CD4-positive, alpha-beta T cell (primary cell): ENCODE measurements around the gene MAPK4. TPM values are rescaled to one million over a fixed set of nuclear protein-coding genes. Genes with fewer than 3 reads are reported as not detected.

Experiments used
- ATAC-seq: fragments of 200-7000 bp; cut with Tn5 transposase; one replicate; pipeline ENCODE4 v1.10.0; 2022; ENCODE audit warnings: mild to moderate bottlenecking; ENCODE audit not compliant: poor library complexity
- CTCF ChIA-PET: fragments of 350-600 bp; sonication (Branson Sonifier 250); formaldehyde crosslinking; loops from one replicate; lab custom pipeline; 2021; ENCODE audit warnings: antibody characterized with exemption, inconsistent platforms; lab: Charles Lee
- POLR2A ChIA-PET: fragments of 350-600 bp; sonication (Branson Sonifier 250); formaldehyde crosslinking; loops from one replicate; lab custom pipeline; 2021; ENCODE audit warnings: antibody characterized with exemption, inconsistent platforms; lab: Charles Lee
- DNase-seq, 14 experiments: peaks; one replicate each; pipeline ENCODE4 v3.0.0-alpha.2; 2013 to 2020; ENCODE audit warnings: mixed read lengths in 2 of 14
- H3K27ac ChIP-seq, 2 donors: one replicate each; pipeline versions ENCODE4 v1.5.1 to v1.7.0; 2013; ENCODE audit warnings: low read length in 2 of 2, low read depth in 1 of 2, mild to moderate bottlenecking in 1 of 2
- H3K27me3 ChIP-seq, 2 experiments: 1 replicate in 1 of 2; 2 replicates in 1 of 2; pipeline versions ENCODE4 v1.6.1 to v1.7.0; 2013; ENCODE audit warnings: low read length in 2 of 2, control low read depth in 1 of 2, mild to moderate bottlenecking in 1 of 2, moderate library complexity in 1 of 2; ENCODE audit not compliant: insufficient read depth in 2 of 2, control insufficient read depth in 1 of 2
- H3K36me3 ChIP-seq: one replicate; pipeline ENCODE4 v1.6.1; 2013; ENCODE audit warnings: low read length, control low read depth; ENCODE audit not compliant: insufficient read depth
- H3K4me1 ChIP-seq: one replicate; pipeline ENCODE4 v1.6.1; 2013; ENCODE audit warnings: low read length, control low read depth; ENCODE audit not compliant: insufficient read depth
- H3K4me3 ChIP-seq: one replicate; pipeline ENCODE4 v1.5.1; 2013; ENCODE audit warnings: mild to moderate bottlenecking, low read length, moderate library complexity
- H3K9me3 ChIP-seq, 2 experiments: 1 replicate in 1 of 2; 2 replicates in 1 of 2; pipeline versions ENCODE4 v1.6.1 to v1.7.0; 2013; ENCODE audit warnings: low read length in 2 of 2, mild to moderate bottlenecking in 2 of 2, control low read depth in 1 of 2, moderate library complexity in 1 of 2; ENCODE audit not compliant: control insufficient read depth in 1 of 2, insufficient read depth in 1 of 2
- H3K27ac Mint-ChIP-seq: one replicate; pipeline ENCODE4 v1.8.0; 2020; ENCODE audit warnings: mixed read lengths
- H3K27me3 Mint-ChIP-seq: one replicate; pipeline ENCODE4 v1.8.0; 2021; ENCODE audit warnings: mixed read lengths
- H3K36me3 Mint-ChIP-seq: one replicate; pipeline ENCODE4 v1.8.0; 2021; ENCODE audit warnings: low read depth, mixed read lengths
- H3K4me1 Mint-ChIP-seq: one replicate; pipeline ENCODE4 v1.8.0; 2021; ENCODE audit warnings: low read depth, mixed read lengths
- H3K4me3 Mint-ChIP-seq: one replicate; pipeline ENCODE4 v1.8.0; 2020; ENCODE audit warnings: mild to moderate bottlenecking, mixed read lengths
- H3K9me3 Mint-ChIP-seq: one replicate; pipeline ENCODE4 v1.8.0; 2020; ENCODE audit warnings: mixed read lengths
- intact Hi-C, 2 experiments: fragments of 100-400 bp; cut with DNase I in 1 of 2; cut with micrococcal nuclease in 1 of 2; formaldehyde crosslinking; loops; one replicate each; pipeline versions ENCODE4 v1.15.1 to v1.9.0; 2023 to 2025; cut with DNase I, micrococcal nuclease
- total RNA-seq, 174 experiments: library from RNA in 2 of 174; stranded (reverse) in 2 of 174; gene quantifications; one replicate each; pipeline ENCODE4 v1.2.3 and lab custom pipeline; 2021 to 2026
- TF ChIP-seq, protein P1 (sequence below): fragments of 200-600 bp; IDR thresholded peaks from one replicate; pipeline ENCODE4 v1.8.0; 2022; ENCODE audit warnings: antibody characterized with exemption, mild to moderate bottlenecking

Gene MAPK4
- total RNA-seq, 2 experiments from 2014 or later, result not detected

- peaks cover 4% of the 10 kb centered on the region for H3K9me3 Mint-ChIP-seq
- CTCF ChIA-PET, result no interaction called here
Observed at GRCh38 chr18:50582500-50582899, 22.6 kb downstream of the MAPK4 start.

GRCh38 chr18:50586710-50587109, 26.8 kb downstream of the MAPK4 start:
- no peaks in the 10 kb centered on the region for H3K36me3 Mint-ChIP-seq
- H3K4me3 Mint-ChIP-seq, result no peak overlapping the region
- H3K36me3 ChIP-seq, result no peaks in the 10 kb centered on the region
- ChIA-PET POLR2A (no interaction called here), CTCF (no interaction called here)
- H3K4me1 Mint-ChIP-seq, result no peaks in the 10 kb centered on the region
- H3K4me1 ChIP-seq, result no peaks in the 10 kb centered on the region
- peaks cover 4% of the 10 kb centered on the region for H3K9me3 Mint-ChIP-seq
- no peak overlapping the region for H3K4me3 ChIP-seq
- TF ChIP-seq, protein P1, sequence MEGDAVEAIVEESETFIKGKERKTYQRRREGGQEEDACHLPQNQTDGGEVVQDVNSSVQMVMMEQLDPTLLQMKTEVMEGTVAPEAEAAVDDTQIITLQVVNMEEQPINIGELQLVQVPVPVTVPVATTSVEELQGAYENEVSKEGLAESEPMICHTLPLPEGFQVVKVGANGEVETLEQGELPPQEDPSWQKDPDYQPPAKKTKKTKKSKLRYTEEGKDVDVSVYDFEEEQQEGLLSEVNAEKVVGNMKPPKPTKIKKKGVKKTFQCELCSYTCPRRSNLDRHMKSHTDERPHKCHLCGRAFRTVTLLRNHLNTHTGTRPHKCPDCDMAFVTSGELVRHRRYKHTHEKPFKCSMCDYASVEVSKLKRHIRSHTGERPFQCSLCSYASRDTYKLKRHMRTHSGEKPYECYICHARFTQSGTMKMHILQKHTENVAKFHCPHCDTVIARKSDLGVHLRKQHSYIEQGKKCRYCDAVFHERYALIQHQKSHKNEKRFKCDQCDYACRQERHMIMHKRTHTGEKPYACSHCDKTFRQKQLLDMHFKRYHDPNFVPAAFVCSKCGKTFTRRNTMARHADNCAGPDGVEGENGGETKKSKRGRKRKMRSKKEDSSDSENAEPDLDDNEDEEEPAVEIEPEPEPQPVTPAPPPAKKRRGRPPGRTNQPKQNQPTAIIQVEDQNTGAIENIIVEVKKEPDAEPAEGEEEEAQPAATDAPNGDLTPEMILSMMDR, result no peak
- no peaks in the 10 kb centered on the region for H3K27me3 ChIP-seq
- intact Hi-C loops, result no loop called here
- no peak overlapping the region for H3K27ac ChIP-seq
- H3K27me3 Mint-ChIP-seq, result no peaks in the 10 kb centered on the region
- H3K27ac Mint-ChIP-seq, result no peak overlapping the region
- peaks cover 0 to 12% of the 10 kb centered on the region in 2 experiments for H3K9me3 ChIP-seq
- ATAC-seq, result no peak
- DNase-seq, result no peak

More at GRCh38 chr18:50582500-50582899, 22.6 kb downstream of the MAPK4 start:
- Histone ChIP-seq H3K27ac (no peak overlapping the region), H3K27me3 (no peaks in the 10 kb centered on the region), H3K4me3 (no peak overlapping the region), H3K4me1 (no peaks in the 10 kb centered on the region), H3K36me3 (no peaks in the 10 kb centered on the region), H3K9me3 (peaks cover 0 to 5% of the 10 kb centered on the region in 2 experiments)
- H3K36me3 Mint-ChIP-seq, result no peaks in the 10 kb centered on the region
- DNase-seq, result no peak
- POLR2A ChIA-PET, result no interaction called here
- intact Hi-C loops, result no loop called here
- no peaks in the 10 kb centered on the region for H3K4me1 Mint-ChIP-seq
- no peak for ATAC-seq
- TF ChIP-seq, protein P1, result no peak
- no peak overlapping the region for H3K27ac Mint-ChIP-seq
- no peak overlapping the region for H3K4me3 Mint-ChIP-seq
- H3K27me3 Mint-ChIP-seq, result peaks cover 14% of the 10 kb centered on the region

DNA sequence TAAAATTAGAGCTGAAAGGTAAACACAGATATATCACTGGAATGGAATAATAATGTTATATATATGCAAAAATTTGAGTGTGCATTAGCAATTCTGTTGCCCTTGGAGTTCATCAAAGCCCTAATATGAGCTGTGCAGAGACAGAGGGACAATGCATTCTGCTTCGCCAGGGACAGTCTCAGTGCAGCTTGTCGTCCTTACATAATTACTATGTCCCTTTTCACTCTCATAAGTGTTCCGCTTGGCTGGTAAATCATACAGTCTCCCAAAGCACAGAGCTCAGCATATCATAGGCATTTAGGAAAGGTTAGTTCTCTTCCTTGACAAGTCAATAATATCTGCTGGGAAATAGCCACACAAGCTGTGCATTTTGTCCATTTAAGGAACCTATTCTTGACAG, 30.7 kb downstream of the MAPK4 start:
- H3K27me3 Mint-ChIP-seq, result no peaks in the 10 kb centered on the region
- DNase-seq (no peak), ATAC-seq (no peak)
- Histone ChIP-seq H3K27me3 (no peaks in the 10 kb centered on the region), H3K4me1 (no peaks in the 10 kb centered on the region), H3K4me3 (no peak overlapping the region), H3K27ac (no peak overlapping the region), H3K36me3 (no peaks in the 10 kb centered on the region), H3K9me3 (peaks cover 0 to 8% of the 10 kb centered on the region in 2 experiments)
- no peaks in the 10 kb centered on the region for H3K36me3 Mint-ChIP-seq
- intact Hi-C loops, result no loop called here
- H3K4me3 Mint-ChIP-seq, result no peak overlapping the region
- CTCF ChIA-PET, result no interaction called here
- POLR2A ChIA-PET, result no interaction called here
- H3K4me1 Mint-ChIP-seq, result no peaks in the 10 kb centered on the region
- TF ChIP-seq, protein P1, result no peak
- H3K27ac Mint-ChIP-seq, result no peak overlapping the region
- H3K9me3 Mint-ChIP-seq, result peaks cover under 1% of the 10 kb centered on the region
